ENCODE results near the gene MLPH.

MLPH gene
- 0.13 to 12.8 (median 2.9) reads per million in 17 experiments for total RNA-seq

DNA sequence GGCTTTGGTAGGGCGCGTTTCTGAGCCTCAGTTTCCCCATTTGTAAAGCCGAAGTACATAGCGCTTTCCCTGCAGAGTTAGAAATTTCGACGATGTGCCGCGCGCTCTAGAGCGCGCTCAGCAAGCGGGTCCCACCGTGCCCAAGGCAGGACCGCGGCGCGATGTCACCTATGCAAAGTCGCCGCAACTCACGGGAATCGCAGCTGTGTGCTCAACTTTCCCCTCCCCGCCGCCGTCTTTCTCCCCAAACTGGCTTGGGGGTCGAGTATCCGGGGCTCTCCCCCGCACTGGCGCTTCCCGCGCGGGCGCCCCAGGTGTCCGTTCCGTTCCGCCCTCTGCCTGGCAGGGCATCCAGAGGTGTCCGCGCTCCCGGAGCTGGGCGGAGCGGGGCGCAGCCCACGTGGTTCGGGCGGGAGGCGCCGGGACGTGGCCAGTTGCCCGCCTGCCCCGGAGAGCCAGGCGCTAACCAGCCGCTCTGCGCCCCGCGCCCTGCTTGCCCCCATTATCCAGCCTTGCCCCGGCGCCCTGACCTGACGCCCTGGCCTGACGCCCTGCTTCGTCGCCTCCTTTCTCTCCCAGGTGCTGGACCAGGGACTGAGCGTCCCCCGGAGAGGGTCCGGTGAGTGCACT is at the start of gene MLPH:
MLPH (plus strand) TSS at position 433 of the 630 bp plus-strand sequence. CDS start 6,176 bp downstream, outside the sequence.
- DNase-seq, result peak in 3 of 4 experiments; percentile 23 to 76 (median 53)

- DNase-seq, result no peak
Measured at GRCh38 chr2:237437566-237437965, 49.5 kb upstream of the MLPH start.

DNA sequence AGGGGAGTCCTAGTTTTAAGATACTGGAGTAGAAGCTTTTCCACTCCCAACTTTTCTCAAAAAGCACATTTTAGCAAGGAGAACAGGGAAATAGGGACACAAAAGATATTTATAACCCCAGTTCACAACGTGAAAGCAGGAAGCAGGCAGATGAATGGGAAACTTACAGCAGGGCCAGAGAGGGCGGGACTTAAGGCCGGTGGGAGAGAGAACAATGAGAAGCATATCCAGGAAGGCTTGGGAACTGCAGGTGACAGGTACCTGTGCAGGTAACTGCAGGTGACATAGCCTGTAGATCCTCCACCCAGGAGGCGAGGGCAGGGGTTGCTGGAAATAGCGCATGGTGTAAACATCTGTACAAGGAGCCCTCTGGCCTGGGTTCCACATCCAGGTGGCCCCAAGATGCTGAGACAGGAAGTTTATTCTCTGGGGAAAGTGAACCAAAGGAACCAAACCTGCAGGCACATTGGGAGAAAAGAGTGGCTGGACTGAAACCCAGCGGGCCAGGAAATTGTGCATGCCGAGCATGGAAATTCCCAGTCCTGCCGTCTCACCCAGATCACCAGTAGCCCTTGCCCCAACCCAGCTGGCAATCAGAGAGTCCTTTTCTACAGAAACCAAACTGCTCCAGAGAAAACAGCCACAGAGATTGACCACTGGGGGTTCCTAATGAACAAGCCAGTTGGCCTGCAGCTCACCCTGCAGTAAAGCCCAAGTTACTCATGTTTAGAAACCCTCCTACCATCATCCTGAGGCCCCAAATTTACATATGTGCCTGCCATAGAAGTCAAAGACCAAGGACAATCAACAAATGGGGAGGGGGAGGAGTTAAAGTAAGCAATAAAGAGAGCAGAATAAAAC is 48.7 kb upstream of the MLPH start:
- DNase-seq, result peak in 1 of 4 experiments; percentile 44

GRCh38 chr2:237440819-237441281 is 46.2 kb upstream of the MLPH start:
- DNase-seq, result peak; percentile 38 to 75 (median 54)

GRCh38 chr2:237441605-237442274 is 45.3 kb upstream of the MLPH start:
- DNase-seq, result peak in 3 of 4 experiments; percentile 53 to 74 (median 59)

DNA sequence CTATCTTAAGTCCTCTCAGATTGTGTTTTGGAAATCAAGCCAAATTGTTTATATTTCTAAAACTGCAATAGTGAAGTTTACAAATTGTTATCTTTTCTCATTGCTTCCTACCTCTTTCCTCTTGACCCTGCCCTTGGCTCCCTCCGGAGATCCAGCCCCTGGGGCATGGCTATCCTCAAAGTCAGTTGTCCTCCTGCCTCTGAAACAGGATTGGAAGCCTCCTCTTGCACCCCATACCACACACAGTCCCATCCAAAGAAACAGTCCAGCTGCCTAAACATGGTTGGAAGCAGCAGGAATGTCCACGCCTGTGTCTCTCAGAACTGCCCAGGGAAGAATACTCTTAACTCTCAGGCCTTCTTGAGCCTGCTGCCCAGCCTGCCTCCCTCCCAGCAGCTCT is 43.0 kb upstream of the MLPH start:
- no peak for DNase-seq

DNA sequence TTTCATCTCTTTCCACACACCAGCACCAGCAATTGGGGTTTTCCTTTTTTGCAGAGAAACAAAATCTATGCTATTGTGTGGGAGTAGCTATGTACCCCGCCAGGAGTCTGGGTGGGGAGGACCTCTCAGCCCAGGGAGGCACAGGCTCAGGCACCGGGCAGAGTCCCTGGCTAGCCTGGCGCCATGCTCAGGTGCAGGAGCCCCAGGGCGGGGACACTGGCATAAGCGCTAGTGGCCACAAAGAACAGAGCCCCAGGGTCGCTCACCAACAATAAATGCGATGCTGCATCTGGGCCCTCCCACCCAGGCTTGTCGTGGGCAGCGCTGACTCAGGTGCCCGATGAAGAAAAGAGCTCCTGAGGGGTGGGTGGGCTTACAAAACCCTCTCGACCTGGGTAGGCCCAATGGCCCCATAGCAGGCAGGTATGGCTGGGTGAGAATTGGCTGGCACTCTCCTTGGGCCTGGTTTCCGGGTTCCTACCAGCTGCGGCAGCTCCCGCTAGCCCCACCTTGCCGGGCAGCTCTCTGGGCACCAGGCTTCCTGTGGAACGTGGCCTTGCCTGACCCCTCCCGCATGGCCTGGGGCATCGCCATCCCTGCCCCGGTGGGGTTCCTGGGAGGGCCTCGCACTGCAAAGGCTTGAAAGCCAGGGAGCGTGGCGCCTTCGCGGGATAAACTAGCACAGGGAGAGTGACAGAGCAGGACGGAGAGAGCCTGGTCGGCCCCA is 41.3 kb upstream of the MLPH start:
- no peak for DNase-seq

GRCh38 chr2:237446338-237446665 is 40.7 kb upstream of the MLPH start:
- DNase-seq, result no peak

DNA sequence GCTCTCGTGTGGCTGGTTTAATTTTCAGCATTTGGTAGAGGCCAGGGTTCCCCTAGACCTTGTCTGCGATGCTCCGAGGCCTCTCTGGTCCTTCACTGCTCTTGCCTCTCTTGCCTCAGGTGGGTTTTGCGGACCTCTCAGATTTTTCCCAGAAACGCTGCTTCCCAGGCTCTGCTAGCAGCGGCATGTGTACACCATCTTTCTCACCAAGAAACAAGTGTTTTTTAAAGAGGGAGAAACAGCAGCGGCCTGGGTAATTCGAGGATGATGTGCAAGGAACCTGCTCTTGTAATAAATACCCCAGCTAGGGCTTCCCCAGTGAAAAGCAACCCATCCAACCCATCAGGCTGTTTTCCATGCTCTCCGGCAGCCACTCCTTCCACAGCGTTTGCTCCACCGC is 39.6 kb upstream of the MLPH start:
- no peak for DNase-seq

DNA sequence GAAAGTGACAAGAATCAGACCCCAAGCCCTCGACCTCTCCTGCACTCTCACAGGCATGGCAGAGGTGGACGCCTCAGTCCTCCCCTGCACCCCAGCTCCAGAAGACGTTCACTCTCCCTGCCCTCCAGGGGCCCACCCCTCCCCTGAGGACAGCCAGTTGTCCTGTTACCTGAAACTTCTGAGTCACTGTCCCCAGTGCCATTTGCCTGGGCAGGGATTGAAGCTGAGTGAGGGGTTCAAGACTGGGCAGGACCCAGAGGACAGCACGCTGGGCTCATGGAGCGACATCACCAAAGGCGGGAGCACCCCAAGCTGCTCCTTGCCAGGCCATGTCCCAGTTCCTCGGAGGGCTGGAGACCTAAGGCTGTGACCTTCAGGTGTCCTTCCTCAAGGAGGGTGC is 38.9 kb upstream of the MLPH start:
- no peak for DNase-seq

- no peak for DNase-seq
Measured at GRCh38 chr2:237448626-237449025, 38.4 kb upstream of the MLPH start.

DNA sequence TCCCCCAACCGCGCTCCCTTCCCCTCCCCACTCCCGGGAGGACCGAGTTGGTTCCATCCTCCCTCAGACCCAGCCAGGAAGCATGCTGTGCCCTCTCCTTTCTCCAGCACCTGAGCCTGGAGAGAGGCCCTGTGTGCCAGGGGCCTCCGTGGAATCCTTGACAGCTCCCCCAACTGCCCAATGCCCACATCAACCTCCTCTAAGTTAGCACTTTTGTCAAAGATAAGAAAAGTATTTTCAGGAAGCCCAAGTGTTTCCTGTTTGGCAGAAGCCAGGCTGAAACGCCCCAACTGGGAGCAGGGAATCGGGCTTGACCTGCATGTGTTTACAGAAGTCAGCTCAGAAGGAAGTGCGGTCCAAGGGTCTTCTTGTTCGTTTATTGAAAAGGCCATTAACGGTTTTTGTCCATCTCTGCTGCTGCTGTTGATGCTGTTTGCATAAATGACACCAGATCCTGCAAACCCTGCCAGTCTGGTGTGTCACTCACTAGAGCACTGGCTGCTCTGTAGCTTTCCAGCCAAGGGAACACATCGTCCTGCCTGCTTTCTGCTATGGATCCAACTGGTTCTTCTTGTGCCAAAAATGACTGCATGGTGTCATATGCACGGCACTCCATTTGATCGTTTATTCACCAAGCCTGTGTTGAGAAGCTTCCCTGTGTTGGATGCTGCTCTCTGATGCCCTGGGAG is 37.7 kb upstream of the MLPH start:
- DNase-seq, result peak in 1 of 4 experiments; percentile 45

DNA sequence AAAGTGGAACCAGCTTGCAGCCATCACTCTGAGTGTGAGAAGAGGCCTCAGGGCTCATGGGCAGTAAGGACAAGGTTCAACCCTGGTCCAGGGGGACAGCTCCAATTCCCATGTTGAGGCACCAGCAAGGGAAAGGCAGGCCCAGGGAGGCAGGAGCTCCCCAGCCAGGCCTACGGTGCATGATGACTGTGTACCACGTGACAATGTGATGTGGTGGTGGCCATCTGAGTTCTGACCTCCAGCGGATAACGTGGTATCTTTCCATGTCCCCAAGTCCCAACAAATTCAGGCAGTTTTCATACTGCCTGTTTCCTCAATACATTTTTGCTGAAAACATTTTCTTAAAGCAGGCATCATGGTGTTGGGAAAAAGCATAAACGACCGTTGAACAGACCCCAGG is 36.9 kb upstream of the MLPH start:
- DNase-seq, result no peak

DNA sequence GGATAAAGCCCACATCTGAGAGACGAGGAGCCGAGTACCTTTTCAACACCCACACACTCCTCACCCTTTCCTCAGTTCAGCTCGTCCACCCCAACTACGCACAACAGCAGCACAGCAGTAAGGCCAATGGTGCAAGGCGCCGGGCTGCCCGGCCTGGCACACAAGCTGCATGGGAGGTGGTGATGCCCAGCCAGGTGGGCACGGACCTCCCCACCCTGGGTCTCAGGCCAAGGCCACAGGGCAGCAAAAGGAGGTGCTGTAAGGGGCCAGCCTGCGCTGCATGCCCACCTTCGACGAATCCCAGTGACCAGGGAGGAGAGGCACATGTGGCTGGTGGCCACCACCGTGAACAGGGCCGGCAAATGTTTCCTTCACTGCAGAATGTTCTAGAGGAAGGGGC is 36.5 kb upstream of the MLPH start:
- no peak for DNase-seq

DNA sequence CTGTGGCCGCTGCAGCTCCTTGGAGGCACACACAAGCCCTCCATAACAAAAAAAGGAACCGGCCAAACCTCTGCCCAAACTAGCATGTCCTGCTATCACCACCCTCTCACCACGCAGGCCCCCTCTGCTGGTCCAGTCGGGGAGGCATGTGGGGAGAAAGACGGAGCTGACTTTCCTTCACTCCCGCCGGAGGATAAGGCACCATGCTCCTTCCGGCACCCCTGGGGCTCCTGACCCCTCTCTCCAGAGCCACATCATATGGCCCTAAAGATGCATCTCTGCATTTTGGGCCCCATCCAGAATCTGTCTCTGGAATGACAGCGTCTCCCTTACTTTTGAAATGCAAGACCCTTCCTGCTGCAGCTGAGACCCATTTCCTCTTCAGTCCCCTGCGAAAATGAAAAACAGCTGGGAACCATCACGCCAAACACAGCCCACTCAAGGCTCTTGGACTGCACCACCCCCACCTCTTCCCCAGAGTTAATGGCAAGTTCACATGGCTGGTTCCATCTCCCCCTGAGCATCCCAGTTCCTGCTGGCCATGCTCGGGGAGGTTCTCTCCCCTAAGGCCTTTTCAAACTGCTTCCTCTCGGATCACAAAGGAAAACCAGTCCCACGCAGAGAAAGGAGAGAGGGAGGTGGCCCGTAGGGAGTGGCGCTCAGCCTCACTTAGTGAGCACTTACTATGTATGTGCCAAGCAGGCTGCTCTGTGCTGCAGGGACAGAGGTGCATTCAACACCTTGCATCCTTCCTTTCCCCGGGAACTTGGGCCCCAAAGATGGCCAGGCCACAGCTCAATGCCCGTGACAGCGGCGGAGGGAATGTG is 35.2 kb upstream of the MLPH start:
- no peak for DNase-seq

DNA sequence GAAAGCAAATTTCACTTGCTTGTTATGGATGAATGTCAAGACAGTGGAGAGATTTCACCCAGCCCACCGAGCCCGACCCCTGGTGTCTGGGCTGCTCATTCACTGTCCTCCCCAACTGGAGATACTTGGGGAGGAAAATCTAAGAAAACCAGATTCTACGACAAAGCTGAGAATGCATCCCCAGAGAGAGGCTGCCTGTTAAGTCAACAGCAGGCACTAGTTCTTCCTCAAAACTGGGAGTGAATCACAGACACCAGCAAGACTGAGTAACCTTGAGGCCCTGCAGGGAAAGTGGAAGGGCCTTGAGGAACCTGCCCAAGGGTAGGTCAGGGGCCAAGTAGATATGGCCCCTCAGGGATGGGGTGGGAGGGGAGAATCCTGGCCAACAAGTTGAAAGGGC is 34.2 kb upstream of the MLPH start:
- peak; percentile 47 to 75 (median 70) for DNase-seq

DNA sequence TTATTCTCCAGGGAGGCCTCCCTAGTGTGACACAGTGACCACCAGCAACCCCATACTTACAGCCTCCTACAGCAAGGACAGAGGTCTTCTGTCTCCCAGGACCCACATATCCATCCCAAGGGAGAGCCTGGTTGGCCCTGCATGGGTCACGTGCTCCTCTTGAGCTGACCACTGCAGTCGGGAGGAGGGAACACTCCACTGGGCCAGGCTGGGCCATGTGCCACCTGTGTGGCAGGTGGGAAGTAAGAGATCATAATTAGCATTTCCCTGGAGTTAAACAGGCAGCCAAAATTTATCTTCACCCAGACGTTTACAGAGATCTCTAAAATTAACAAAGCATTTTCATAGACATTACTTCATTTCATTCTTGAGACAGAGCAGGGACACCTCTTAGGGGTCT is 33.4 kb upstream of the MLPH start:
- DNase-seq, result no peak

- DNase-seq, result no peak
Measured at GRCh38 chr2:237455764-237456163, 31.3 kb upstream of the MLPH start.

DNA sequence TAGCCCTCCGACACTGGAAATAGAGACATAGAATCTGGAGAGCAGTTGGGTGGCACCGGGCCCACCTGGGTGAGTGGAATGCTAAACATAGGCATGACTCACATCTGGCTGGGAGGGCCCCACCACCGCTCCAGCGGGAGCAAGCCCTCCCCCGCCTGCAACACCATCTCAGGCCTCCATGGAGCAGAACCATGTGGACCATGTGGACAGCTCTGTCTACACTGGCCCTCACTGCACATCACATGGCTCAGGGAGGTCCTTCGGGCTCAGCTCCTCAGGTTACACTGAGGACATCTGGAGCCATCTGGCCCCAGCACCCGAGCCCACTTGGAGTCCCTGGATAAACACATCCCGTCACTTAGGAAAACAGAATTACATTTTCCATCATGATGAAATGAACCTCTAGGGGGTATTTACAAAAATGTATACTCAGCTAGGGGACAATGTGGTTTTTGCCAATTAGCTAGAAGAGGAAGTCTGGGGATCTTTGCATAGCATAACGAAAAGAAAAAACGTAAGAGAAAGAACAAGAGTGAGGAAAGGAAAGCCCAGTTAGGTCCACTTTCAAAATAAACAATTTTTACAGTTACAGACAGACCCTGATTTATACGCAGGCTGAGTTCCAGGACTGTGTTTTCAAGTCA is 30.7 kb upstream of the MLPH start:
- no peak for DNase-seq

- no peak for DNase-seq
Measured at GRCh38 chr2:237457388-237457941, 29.6 kb upstream of the MLPH start.
